Measurements from ENCODE around the gene BEX3.

The BEX3 gene

GRCh38 chrX:103415528-103415927 is 39.2 kb downstream of the BEX3 start:
- H3K4me3 ChIP-seq (replicated peaks; ENCODE audit: low read depth, low read length): no peak overlapping the region
- no peak for TF ChIP-seq CTCF (IDR thresholded peaks at IDR 0.05; ENCODE audit: low read length, missing control alignments)
- DNase-seq (ENCODE audit: low read depth): no peak

GRCh38 chrX:103417370-103417769 is 41.0 kb downstream of the BEX3 start:
- H3K4me3 ChIP-seq (replicated peaks; ENCODE audit: low read depth, low read length): no peak overlapping the region
- DNase-seq (ENCODE audit: low read depth): no peak
- TF ChIP-seq CTCF (IDR thresholded peaks at IDR 0.05; ENCODE audit: low read length, missing control alignments): no peak

GRCh38 chrX:103417933-103418332 is 41.6 kb downstream of the BEX3 start:
- DNase-seq (ENCODE audit: low read depth): no peak
- no peak for TF ChIP-seq CTCF (IDR thresholded peaks at IDR 0.05; ENCODE audit: low read length, missing control alignments)

GRCh38 chrX:103418811-103419340 is 42.5 kb downstream of the BEX3 start:
- DNase-seq (ENCODE audit: low read depth): peak; percentile 75
- H3K4me3 ChIP-seq (replicated peaks; ENCODE audit: low read depth, low read length): no peak overlapping the region
- no peak for TF ChIP-seq CTCF (IDR thresholded peaks at IDR 0.05; ENCODE audit: low read length, missing control alignments)

More at GRCh38 chrX:103417933-103418332, 41.6 kb downstream of the BEX3 start:
- no peak overlapping the region for H3K4me3 ChIP-seq (replicated peaks; ENCODE audit: low read depth, low read length)

- TF ChIP-seq CTCF (IDR thresholded peaks at IDR 0.05; ENCODE audit: low read length, missing control alignments): no peak
- no peak overlapping the region for H3K4me3 ChIP-seq (replicated peaks; ENCODE audit: low read depth, low read length)
- DNase-seq (ENCODE audit: low read depth): no peak
These were observed 47.8 kb downstream of the BEX3 start for GRCh38 chrX:103423955-103424638.

Data from fibroblast of pulmonary artery (primary cell).